IPS-20b (cell line): ENCODE results near the gene FLNA.

ENCODE experiments used
- H3K27ac ChIP-seq: one replicate; pipeline ENCODE4 v1.5.1; 2013; ENCODE audit warnings: low read length
- H3K27me3 ChIP-seq: 2 replicates; pipeline ENCODE4 v1.6.1; 2013; ENCODE audit warnings: mild to moderate bottlenecking, low read length, inconsistent platforms; ENCODE audit not compliant: insufficient read depth
- H3K36me3 ChIP-seq: 2 replicates; pipeline ENCODE4 v1.6.1; 2013; ENCODE audit warnings: low read depth, mild to moderate bottlenecking, inconsistent platforms, low read length, moderate library complexity; ENCODE audit not compliant: insufficient read depth
- H3K4me1 ChIP-seq: 2 replicates; pipeline ENCODE4 v1.6.1; 2013; ENCODE audit warnings: mild to moderate bottlenecking, control low read depth, inconsistent platforms, low read length, moderate library complexity; ENCODE audit not compliant: insufficient read depth
- H3K4me3 ChIP-seq: 2 replicates; pipeline ENCODE4 v1.5.1; 2013; ENCODE audit warnings: mild to moderate bottlenecking, low read length, inconsistent platforms
- H3K9ac ChIP-seq: 2 replicates; pipeline ENCODE4 v1.6.1; 2013; ENCODE audit warnings: low read depth, mild to moderate bottlenecking, inconsistent platforms, low read length, moderate library complexity
- H3K9me3 ChIP-seq: 2 replicates; pipeline ENCODE4 v1.6.1; 2013; ENCODE audit warnings: mild to moderate bottlenecking, low read depth, low read length, inconsistent platforms; ENCODE audit not compliant: insufficient read depth

FLNA gene

DNA sequence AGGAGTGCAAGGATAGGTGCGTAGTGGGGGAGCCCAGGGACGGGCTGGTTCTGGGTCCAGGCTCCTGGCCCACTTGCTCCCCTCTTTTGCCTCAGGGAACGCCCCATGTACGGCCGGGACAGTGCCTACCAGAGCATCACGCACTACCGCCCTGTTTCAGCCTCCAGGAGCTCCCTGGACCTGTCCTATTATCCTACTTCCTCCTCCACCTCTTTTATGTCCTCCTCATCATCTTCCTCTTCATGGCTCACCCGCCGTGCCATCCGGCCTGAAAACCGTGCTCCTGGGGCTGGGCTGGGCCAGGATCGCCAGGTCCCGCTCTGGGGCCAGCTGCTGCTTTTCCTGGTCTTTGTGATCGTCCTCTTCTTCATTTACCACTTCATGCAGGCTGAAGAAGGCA is 6.4 kb upstream of the FLNA start:
- H3K9ac ChIP-seq: peak overlapping the region; percentile 89; the same call in 1 of the 2 replicates
- H3K27ac ChIP-seq: peak overlapping the region; percentile 77
- H3K4me3 ChIP-seq: peak overlapping the region; percentile 84; the same call in 1 of the 2 replicates
- peaks cover 10% of the 10 kb centered on the region for H3K4me1 ChIP-seq
- no peaks in the 10 kb centered on the region; the same call in 1 of the 2 replicates for H3K27me3 ChIP-seq
- no peaks in the 10 kb centered on the region for H3K9me3 ChIP-seq
- peaks cover 7% of the 10 kb centered on the region; the same call in 1 of the 2 replicates for H3K36me3 ChIP-seq

DNA sequence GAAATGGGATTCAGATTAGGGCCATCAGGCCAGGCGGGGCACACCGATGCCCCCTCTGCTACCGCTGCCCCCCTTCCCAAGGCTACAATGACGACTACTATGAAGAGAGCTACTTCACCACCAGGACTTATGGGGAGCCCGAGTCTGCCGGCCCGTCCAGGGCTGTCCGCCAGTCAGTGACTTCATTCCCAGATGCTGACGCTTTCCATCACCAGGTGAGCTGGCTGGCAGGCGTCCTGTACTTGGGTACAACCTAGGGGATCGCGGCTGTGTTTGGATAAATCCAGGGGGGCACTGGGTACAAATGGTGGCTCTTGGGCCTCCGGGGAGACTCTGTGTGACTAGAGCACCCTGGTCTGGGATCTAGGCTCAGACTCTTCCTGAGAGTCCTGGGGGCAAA is 5.7 kb upstream of the FLNA start:
- peaks cover 10% of the 10 kb centered on the region for H3K4me1 ChIP-seq
- H3K36me3 ChIP-seq: peaks cover 7% of the 10 kb centered on the region; the same call in 1 of the 2 replicates
- peak overlapping the region; percentile 84 for H3K4me3 ChIP-seq
- H3K27me3 ChIP-seq: peaks cover 1% of the 10 kb centered on the region; the same call in 1 of the 2 replicates
- H3K9me3 ChIP-seq: no peaks in the 10 kb centered on the region
- peak overlapping the region; percentile 5 for H3K27ac ChIP-seq
- H3K9ac ChIP-seq: peak overlapping the region; percentile 89

DNA sequence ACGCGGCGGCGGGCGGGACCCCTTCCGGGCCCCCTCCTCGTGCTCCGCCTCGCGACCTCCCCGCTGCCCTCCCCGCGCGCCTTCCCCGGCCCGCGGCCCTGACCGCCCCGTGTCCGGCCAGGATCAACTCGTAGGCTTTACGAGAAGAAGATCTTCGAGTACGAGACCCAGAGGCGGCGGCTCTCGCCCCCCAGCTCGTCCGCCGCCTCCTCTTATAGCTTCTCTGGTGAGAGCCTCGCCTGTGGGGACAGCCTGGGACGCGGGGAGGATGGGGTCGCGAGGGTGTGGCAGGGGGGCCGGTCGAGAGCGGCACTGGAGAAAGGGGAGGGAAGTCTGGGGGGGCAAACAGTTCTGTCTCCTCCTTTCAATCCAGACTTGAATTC is 5.1 kb upstream of the FLNA start:
- H3K4me1 ChIP-seq: peaks cover 10% of the 10 kb centered on the region
- H3K9ac ChIP-seq: peak overlapping the region; percentile 89
- H3K4me3 ChIP-seq: peak overlapping the region; percentile 84
- peaks cover 7% of the 10 kb centered on the region; the same call in 1 of the 2 replicates for H3K36me3 ChIP-seq
- no peak overlapping the region for H3K27ac ChIP-seq
- H3K9me3 ChIP-seq: no peaks in the 10 kb centered on the region
- peaks cover 7% of the 10 kb centered on the region; the same call in 1 of the 2 replicates for H3K27me3 ChIP-seq

DNA sequence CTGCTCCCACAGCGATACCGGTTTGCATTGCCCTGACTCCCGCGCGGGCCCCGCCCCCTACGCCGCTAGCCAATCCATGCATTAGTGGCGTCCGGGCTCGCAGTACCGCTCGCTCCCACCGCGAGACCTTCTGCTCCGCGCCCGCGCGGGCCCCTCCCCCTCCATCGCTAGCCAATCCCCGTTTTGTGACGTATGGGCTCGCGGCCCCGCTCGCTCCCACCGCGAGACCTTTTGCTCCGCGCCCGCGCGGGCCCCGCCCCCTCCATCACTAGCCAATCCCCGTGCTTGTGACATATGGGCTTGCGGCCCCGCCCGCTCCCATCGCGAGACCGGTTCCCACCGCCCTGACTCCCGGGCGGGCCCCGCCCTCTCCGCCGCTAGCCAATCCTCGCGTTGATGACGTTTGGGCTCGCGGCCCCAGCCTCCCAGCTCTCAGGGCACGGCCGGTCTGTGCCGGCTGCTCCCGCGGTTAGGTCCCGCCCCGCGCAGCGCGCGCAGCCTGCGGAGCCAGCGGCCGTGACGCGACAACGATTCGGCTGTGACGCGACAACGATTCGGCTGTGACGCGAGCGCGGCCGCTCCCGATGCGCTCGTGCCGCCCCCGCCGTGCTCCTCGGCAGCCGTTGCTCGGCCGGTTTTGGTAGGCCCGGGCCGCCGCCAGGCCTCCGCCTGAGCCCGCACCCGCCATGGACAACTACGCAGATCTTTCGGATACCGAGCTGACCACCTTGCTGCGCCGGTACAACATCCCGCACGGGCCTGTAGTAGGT is 4.5 kb upstream of the FLNA start, which contains the start of gene EMD:
Gene EMD, plus strand, starts transcription at position 497 of the 770 bp plus-strand sequence. Its CDS starts 190 bp downstream, at position 687.
- H3K9ac ChIP-seq: peak within 1 kb of the TSS; percentile 89
- H3K4me1 ChIP-seq: peaks cover 10% of the 10 kb centered on the region
- H3K9me3 ChIP-seq: no peaks in the 10 kb centered on the region

DNA sequence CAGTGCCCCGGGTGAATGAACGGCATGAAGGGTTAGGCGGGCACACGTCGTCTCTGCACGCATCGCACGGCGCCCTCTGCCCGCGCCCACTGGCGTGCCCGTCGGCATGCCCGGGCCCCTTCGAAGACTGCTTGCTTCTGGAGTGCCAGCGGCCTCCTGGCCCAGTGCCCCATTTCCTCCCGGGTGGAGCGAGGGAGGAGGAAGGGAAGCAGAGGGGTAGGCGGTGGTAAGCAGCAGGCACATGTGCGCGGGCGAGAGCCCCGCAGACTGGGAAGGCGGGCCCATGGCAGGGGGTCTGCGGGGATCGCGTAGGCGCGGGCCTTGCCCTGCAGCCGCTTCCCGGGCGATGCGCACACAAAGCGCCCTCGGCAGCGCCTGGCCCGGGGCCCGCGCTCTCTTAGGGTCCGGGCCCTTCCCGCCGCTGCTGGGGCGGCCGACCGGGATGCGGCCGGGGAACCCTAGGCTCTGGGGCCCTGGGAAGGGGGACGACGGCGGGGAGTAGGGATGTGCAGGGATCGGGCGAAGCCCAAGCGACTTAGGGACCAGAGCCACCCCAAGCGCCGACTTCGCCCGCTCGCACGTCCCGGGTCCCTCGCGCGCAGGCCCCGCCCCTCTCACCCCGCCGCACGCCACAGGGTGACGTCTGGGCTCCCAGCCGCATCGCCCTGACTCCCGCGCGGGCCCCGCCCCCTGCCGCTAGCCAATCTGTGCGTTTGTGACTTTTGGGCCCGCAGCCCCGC is 3.8 kb upstream of the FLNA start:
- peaks cover 15% of the 10 kb centered on the region; the same call in 1 of the 2 replicates for H3K27me3 ChIP-seq
- peaks cover 10% of the 10 kb centered on the region for H3K4me1 ChIP-seq
- no peaks in the 10 kb centered on the region for H3K9me3 ChIP-seq
- H3K4me3 ChIP-seq: peak overlapping the region; percentile 61; the same call in 1 of the 2 replicates
- H3K36me3 ChIP-seq: peaks cover 7% of the 10 kb centered on the region; the same call in 1 of the 2 replicates
- no peak overlapping the region for H3K27ac ChIP-seq
- H3K9ac ChIP-seq: peak overlapping the region; percentile 74; the same call in 1 of the 2 replicates

More for the DNA sequence above, 4.5 kb upstream of the FLNA start, which contains the start of gene EMD:
- peaks cover 9% of the 10 kb centered on the region; the same call in 1 of the 2 replicates for H3K27me3 ChIP-seq
- H3K4me3 ChIP-seq: peak within 1 kb of the TSS; percentile 84
- H3K27ac ChIP-seq: peak within 1 kb of the TSS; percentile 5
- peaks cover 7% of the 10 kb centered on the region; the same call in 1 of the 2 replicates for H3K36me3 ChIP-seq

DNA sequence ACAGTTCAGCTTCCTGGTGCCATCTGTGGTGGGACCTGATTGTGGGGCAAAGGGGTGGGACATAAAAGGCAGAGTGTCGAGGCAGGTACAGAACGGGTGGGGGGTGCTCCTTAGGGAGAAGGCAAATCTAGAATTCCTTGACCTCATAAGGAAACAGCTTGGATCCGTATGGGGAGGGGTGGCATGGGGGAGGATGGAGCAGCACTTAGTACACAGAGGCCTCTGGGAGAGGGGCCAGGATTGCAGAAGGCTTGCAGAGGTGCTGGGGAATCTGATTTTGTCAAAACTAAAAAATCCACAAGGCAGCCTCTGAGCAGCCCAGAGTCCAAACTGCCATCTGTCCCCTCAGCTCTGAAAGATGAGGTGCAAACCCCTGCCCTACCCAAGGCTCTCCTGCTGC is 2.3 kb upstream of the FLNA start:
- Histone ChIP-seq H3K4me3 (no peak overlapping the region), H3K27ac (no peak overlapping the region), H3K27me3 (peaks cover 22% of the 10 kb centered on the region; the same call in 1 of the 2 replicates), H3K36me3 (peaks cover 7% of the 10 kb centered on the region; the same call in 1 of the 2 replicates), H3K9ac (no peak overlapping the region), H3K4me1 (peaks cover 10% of the 10 kb centered on the region), H3K9me3 (no peaks in the 10 kb centered on the region)

DNA sequence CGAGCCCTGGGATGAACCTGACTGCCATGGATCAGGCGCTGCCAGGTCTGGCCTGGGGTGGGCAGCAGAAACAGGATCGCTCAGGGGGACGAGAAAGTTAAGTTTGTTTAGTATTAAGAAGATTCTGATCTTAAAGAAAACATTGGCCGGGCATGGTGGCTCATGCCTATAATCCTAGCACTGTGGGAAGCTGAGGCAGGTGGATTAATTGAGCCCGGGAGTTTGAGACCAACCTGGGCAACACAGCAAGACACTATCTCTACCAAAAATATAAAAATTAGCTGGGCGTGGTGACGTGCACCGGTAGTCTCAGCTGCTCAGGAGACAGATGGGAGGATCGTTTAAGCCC is 696 bp upstream of the FLNA start:
- Histone ChIP-seq H3K27me3 (peaks cover 22% of the 10 kb centered on the region; the same call in 1 of the 2 replicates), H3K27ac (no peak overlapping the region), H3K36me3 (peaks cover 3% of the 10 kb centered on the region; the same call in 1 of the 2 replicates), H3K4me3 (no peak overlapping the region; the same call in 1 of the 2 replicates), H3K9ac (no peak overlapping the region), H3K9me3 (no peaks in the 10 kb centered on the region), H3K4me1 (no peaks in the 10 kb centered on the region; the same call in 1 of the 2 replicates)

DNA sequence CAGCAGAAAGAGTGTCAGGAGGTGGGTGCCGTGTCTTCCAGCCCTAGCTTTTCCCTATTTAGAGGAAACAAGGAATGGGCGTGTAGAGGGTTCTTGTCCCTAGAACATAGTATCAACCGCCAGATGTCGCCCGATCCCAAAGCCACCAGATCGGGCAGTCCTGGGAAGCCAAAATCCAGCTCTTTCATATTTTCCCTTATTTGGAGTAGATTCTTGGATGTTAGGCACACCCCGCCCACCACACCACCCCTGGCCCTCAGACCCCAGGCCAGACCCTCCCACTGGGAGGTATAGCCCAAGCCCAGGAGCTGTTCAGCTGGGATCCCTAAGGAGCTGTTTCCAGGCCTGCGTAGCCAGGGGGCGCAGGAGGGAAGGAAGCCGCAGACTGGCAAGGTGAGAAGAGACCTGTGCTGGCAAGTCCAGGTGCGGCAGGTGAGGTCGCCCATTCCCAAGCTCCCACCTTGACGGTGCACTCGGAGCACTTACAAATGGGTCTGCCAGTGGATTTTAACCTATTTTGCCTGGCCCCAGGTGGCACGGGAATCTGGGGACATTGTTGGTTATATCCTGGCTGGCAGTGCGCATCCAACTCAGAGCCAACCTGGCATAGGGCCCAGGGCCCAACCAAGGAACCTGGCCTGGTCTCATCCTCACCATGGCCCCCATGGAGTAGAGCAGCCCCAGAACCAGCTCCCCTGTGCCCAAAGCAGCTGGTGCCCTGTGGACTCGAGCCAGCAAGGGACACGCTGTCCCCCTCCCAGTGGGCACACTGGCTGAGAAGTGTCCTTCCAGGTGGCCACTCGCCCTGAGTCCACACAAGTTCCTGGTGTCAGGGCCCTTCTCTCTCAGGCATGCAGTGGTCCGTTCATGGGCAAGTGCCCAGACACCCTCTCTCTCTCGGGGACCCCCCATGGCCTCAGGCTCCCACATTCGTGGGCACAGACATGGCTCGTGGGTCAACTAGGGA is 811 bp downstream of the FLNA start:
- peak overlapping the region; percentile 59; the same call in 1 of the 2 replicates for H3K9ac ChIP-seq
- H3K27ac ChIP-seq: no peak overlapping the region
- peaks cover 9% of the 10 kb centered on the region; the same call in 1 of the 2 replicates for H3K36me3 ChIP-seq
- H3K4me1 ChIP-seq: no peaks in the 10 kb centered on the region; the same call in 1 of the 2 replicates
- peaks cover 22% of the 10 kb centered on the region; the same call in 1 of the 2 replicates for H3K27me3 ChIP-seq
- no peaks in the 10 kb centered on the region for H3K9me3 ChIP-seq
- H3K4me3 ChIP-seq: peak overlapping the region; percentile 62

DNA sequence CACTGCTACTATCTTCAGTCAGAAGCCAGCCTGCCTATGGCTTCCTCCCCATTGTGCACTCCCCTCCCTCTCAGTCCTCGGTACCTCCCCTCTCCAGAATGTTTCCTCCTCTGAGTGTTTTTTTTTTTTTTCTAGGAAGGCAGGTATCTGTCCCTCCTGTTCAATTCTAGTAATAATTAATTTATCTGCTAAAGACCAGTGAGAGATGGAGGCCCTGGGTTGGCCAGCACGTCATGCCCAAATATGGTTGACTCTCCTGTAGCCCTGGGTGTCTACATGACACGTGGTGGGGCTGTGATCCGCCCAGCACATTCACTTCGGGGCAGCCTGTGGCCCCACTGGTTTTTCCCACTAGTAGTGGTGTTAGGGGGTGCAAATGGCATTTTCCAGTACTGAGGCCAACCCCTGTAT is 1.8 kb downstream of the FLNA start:
- Histone ChIP-seq H3K9ac (no peak overlapping the region), H3K4me1 (no peaks in the 10 kb centered on the region; the same call in 1 of the 2 replicates)

DNA sequence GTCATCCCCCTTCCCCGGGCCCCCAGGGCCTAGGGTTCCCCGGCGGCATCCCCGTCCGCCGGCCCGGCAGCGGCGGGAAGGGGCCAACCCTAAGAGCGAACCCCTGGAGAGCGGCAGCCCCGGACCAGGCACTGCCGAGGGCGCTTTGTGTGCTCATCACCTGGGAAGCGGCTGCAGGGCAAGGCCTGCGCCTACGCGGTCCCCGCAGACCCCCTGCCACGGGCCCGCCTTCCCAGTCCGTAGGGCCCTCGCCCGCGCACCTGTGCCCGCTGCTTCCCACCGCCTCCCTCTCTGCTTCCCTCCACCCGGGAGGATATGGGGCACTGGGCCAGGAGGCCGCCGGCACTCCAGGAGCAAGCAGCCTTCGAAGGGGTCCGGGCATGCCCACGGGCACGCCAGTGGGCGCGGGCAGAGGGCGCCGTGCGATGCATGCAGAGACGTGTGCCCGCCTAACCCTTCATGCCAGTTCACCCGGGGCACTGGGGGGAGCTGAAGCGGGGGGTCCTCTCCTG is 2.6 kb downstream of the FLNA start:
- peaks cover 22% of the 10 kb centered on the region; the same call in 1 of the 2 replicates for H3K27me3 ChIP-seq
- H3K9me3 ChIP-seq: no peaks in the 10 kb centered on the region
- H3K9ac ChIP-seq: peak overlapping the region; percentile 66; the same call in 1 of the 2 replicates
- H3K4me3 ChIP-seq: peak overlapping the region; percentile 59; the same call in 1 of the 2 replicates
- H3K27ac ChIP-seq: no peak overlapping the region
- peaks cover 26% of the 10 kb centered on the region for H3K36me3 ChIP-seq
- no peaks in the 10 kb centered on the region; the same call in 1 of the 2 replicates for H3K4me1 ChIP-seq

More for the DNA sequence above, 1.8 kb downstream of the FLNA start:
- H3K36me3 ChIP-seq: peaks cover 19% of the 10 kb centered on the region
- no peak overlapping the region for H3K4me3 ChIP-seq
- peaks cover 22% of the 10 kb centered on the region; the same call in 1 of the 2 replicates for H3K27me3 ChIP-seq
- H3K27ac ChIP-seq: no peak overlapping the region
- no peaks in the 10 kb centered on the region for H3K9me3 ChIP-seq
